ENCODE results near the gene CDH19.

Gene CDH19

GRCh38 chr18:66550366-66550765 lies 53.5 kb downstream of the CDH19 start:
- H3K27me3 ChIP-seq (ENCODE audit: low read depth) = no peaks in the 10 kb centered on the region
- H3K9me3 ChIP-seq = no peaks in the 10 kb centered on the region
- DNase-seq (ENCODE audit: low spot score in 2 of 2) = no peak
- H3K36me3 ChIP-seq (replicated peaks) = no peaks in the 10 kb centered on the region
- H3K4me1 ChIP-seq = no peaks in the 10 kb centered on the region
- H3K4me3 ChIP-seq = no peak overlapping the region
- in situ Hi-C loops (cut with MboI; ENCODE audit: low sequenced_read_pairs) = no loop called here

GRCh38 chr18:66548747-66549146 lies 55.1 kb downstream of the CDH19 start:
- in situ Hi-C loops (cut with MboI; ENCODE audit: low sequenced_read_pairs) = no loop called here
- Histone ChIP-seq H3K4me1 (no peaks in the 10 kb centered on the region), H3K9me3 (no peaks in the 10 kb centered on the region), H3K36me3 (replicated peaks) (no peaks in the 10 kb centered on the region), H3K27me3 (ENCODE audit: low read depth) (no peaks in the 10 kb centered on the region), H3K4me3 (no peak overlapping the region)
- DNase-seq (ENCODE audit: low spot score in 2 of 2) = no peak

DNA sequence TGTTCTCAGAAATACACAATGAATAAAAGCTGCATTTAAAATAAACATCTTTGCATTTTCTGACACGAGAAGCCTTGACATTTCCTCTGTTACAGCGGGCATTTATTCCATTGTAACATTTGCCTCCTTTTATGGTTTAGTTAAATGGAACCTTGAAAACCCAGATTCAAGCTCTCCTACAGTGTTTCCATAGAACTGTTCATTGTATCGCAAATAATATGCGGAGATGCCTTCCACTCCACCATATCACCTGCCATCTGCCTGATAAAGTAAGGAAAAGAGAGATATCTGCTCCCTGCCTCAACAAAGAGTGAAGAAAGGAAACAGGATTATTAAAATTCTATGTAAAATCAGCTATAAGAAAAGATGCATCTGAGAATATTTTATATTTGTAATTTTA lies 69.8 kb downstream of the CDH19 start:
- no peaks in the 10 kb centered on the region for H3K27me3 ChIP-seq (ENCODE audit: low read depth)
- H3K36me3 ChIP-seq (replicated peaks) = no peaks in the 10 kb centered on the region
- in situ Hi-C loops (cut with MboI; ENCODE audit: low sequenced_read_pairs) = no loop called here
- no peak for DNase-seq (ENCODE audit: low spot score in 2 of 2)
- H3K9me3 ChIP-seq = no peaks in the 10 kb centered on the region
- H3K4me3 ChIP-seq = no peak overlapping the region
- no peaks in the 10 kb centered on the region for H3K4me1 ChIP-seq

GRCh38 chr18:66533693-66534092 lies 70.2 kb downstream of the CDH19 start:
- in situ Hi-C loops (cut with MboI; ENCODE audit: low sequenced_read_pairs) = no loop called here
- no peaks in the 10 kb centered on the region for H3K9me3 ChIP-seq
- no peaks in the 10 kb centered on the region for H3K4me1 ChIP-seq
- H3K4me3 ChIP-seq = no peak overlapping the region
- H3K27me3 ChIP-seq (ENCODE audit: low read depth) = no peaks in the 10 kb centered on the region
- no peak for DNase-seq (ENCODE audit: low spot score in 2 of 2)
- no peaks in the 10 kb centered on the region for H3K36me3 ChIP-seq (replicated peaks)

DNA sequence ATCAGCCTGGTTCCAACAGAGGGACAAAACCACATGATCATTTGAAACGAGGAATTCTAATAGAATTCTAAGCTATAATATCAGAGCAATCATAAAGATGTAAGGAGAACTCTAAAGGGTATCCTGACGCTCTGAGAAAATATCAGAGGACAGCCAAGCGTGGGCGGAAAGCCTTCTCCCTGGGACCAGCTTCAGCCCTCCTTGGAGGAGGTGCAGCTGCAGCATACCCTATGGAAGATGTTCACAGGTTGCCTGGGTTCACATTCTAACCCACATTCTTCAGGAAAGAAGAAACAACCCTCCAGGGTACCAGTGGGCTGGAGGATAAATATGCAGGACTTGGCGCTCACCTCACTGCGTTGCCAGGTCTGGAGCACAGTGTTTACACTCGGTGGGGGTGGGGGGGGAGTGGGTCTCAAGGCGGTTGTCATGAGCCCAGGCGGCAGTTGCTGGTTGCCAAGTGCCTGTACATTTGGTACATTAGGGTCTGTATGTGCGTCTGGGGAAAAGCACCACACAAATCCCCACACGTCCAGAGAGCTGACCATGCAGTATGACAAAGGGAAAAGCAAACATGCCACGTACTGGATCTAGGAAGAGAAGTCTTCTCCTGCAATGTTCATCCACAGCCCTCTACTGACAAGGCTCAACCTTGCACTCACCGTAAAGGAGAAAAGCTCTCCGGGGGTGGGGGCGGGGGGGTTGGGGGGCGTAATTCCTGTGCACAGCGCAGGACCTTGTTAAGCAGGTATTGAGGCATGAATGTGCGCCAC lies 80.5 kb downstream of the CDH19 start:
- H3K9me3 ChIP-seq = no peaks in the 10 kb centered on the region
- H3K36me3 ChIP-seq (replicated peaks) = no peaks in the 10 kb centered on the region
- in situ Hi-C loops (cut with MboI; ENCODE audit: low sequenced_read_pairs) = no loop called here
- no peak for DNase-seq (ENCODE audit: low spot score in 2 of 2)
- no peak overlapping the region for H3K4me3 ChIP-seq
- no peaks in the 10 kb centered on the region for H3K27me3 ChIP-seq (ENCODE audit: low read depth)
- no peaks in the 10 kb centered on the region for H3K4me1 ChIP-seq

DNA sequence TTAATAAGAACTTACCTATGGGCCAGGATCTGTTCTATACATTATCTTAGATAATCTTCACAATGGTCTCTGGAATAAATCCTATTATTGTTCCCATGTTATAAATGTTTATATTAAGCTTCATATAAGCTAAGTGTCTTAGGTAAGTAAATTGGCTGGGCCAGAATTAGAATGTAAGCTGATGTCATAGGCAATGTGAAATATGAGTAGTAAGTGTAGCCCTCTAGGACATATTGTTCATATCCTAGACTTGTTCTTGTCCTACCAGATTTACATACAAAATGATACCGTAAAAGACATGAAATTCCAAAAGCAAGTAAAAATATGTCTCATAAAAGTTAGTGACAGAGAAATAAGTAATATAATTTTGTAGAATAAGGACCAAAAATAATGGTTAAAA lies 89.9 kb downstream of the CDH19 start:
- no peak for DNase-seq (ENCODE audit: low spot score in 2 of 2)
- in situ Hi-C loops (cut with MboI; ENCODE audit: low sequenced_read_pairs) = no loop called here
- Histone ChIP-seq H3K9me3 (no peaks in the 10 kb centered on the region), H3K4me1 (peaks cover 4% of the 10 kb centered on the region; the same call in 1 of the 2 replicates), H3K4me3 (no peak overlapping the region), H3K27me3 (ENCODE audit: low read depth) (no peaks in the 10 kb centered on the region), H3K36me3 (replicated peaks) (no peaks in the 10 kb centered on the region)

DNA sequence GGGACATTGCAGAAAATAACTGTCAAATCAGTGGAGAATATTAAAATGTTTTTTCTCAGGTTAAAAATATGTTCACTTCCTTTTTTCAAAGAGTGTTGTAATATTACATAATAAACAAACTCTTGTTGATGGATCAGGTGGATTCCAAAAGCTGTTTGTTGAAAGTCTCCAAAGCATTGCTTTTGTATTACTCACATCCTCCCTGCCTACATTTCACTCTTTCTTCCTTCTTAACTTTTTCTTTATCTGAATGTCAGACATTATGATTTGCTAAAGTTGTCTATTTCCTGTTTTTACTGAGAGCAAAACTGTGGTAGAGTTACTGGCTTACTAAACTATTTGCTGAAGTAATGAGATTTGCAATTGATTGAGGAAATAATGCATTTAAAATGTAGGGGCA lies 92.1 kb downstream of the CDH19 start:
- Histone ChIP-seq H3K36me3 (replicated peaks) (no peaks in the 10 kb centered on the region), H3K9me3 (no peaks in the 10 kb centered on the region), H3K4me1 (peaks cover 4% of the 10 kb centered on the region; the same call in 1 of the 2 replicates), H3K4me3 (no peak overlapping the region), H3K27me3 (ENCODE audit: low read depth) (no peaks in the 10 kb centered on the region)
- in situ Hi-C loops (cut with MboI; ENCODE audit: low sequenced_read_pairs) = no loop called here
- no peak for DNase-seq (ENCODE audit: low spot score in 2 of 2)

- H3K36me3 ChIP-seq (replicated peaks) = no peaks in the 10 kb centered on the region
- no peaks in the 10 kb centered on the region for H3K27me3 ChIP-seq (ENCODE audit: low read depth)
- in situ Hi-C loops (cut with MboI; ENCODE audit: low sequenced_read_pairs) = no loop called here
- H3K4me1 ChIP-seq = peaks cover 4% of the 10 kb centered on the region; the same call in 1 of the 2 replicates
- DNase-seq (ENCODE audit: low spot score in 2 of 2) = no peak
- H3K9me3 ChIP-seq = no peaks in the 10 kb centered on the region
- H3K4me3 ChIP-seq = no peak overlapping the region
Measured at GRCh38 chr18:66511289-66511688, 92.6 kb downstream of the CDH19 start.

DNA sequence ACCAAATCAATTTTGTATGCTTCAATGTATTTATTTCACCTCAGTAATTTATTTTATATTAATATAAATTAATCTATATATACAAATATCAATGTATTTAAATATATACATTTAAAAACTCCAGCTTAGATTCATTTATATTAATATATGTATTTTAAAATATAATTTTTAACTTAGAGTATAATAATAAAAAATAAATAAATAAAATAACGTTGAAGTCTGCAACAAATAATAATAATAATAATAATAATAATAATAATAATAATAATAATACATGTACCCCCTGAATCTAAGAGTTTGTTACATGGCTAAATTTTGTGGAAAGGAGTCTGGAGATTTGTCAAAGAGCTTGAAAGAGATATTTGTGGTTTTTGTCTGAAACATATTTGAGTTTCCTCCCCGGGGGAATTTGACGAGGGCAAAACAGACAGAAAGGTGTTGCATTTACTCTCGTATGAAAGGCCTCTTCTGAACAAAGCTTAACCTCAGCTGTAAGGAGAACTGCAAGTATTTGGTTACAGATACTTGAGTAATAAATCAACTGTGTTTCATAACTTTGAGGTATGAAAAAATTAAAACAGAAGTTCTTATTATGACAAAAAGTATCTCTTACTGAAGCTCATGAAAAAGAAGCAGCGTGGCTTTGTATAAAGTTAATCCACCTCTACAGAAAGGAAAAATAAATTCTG lies 93.4 kb downstream of the CDH19 start:
- in situ Hi-C loops (cut with MboI; ENCODE audit: low sequenced_read_pairs) = no loop called here
- DNase-seq (ENCODE audit: low spot score in 2 of 2) = no peak
- H3K4me1 ChIP-seq = peaks cover 4% of the 10 kb centered on the region; the same call in 1 of the 2 replicates

GRCh38 chr18:66508937-66509336 lies 95.0 kb downstream of the CDH19 start:
- Histone ChIP-seq H3K4me3 (no peak overlapping the region), H3K9me3 (no peaks in the 10 kb centered on the region), H3K4me1 (peaks cover 4% of the 10 kb centered on the region; the same call in 1 of the 2 replicates), H3K36me3 (replicated peaks) (no peaks in the 10 kb centered on the region), H3K27me3 (ENCODE audit: low read depth) (no peaks in the 10 kb centered on the region)
- DNase-seq (ENCODE audit: low spot score in 2 of 2) = no peak
- in situ Hi-C loops (cut with MboI; ENCODE audit: low sequenced_read_pairs) = no loop called here

More for the DNA sequence above, 93.4 kb downstream of the CDH19 start:
- Histone ChIP-seq H3K9me3 (no peaks in the 10 kb centered on the region), H3K36me3 (replicated peaks) (no peaks in the 10 kb centered on the region), H3K27me3 (ENCODE audit: low read depth) (no peaks in the 10 kb centered on the region), H3K4me3 (no peak overlapping the region)

DNA sequence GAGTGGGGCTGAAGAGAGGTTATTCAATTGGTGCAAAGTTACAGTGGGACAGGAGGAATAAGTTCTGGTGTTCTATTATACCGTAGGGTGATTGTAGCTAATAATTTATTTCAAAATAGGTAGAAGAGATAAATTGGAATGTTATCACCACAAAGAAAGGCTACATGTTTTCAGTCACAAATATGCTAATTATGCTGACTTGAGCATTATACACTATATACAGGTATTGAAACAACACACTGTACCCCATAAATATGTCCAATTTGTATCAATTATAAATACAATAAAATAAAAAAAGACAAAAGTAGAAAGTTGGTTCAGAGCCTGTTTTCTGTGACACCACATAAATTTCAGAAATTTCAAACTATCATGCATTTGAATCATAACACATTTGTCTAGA lies 97.7 kb downstream of the CDH19 start:
- in situ Hi-C loops (cut with MboI; ENCODE audit: low sequenced_read_pairs) = no loop called here
- no peaks in the 10 kb centered on the region for H3K27me3 ChIP-seq (ENCODE audit: low read depth)
- DNase-seq (ENCODE audit: low spot score in 2 of 2) = no peak
- H3K4me3 ChIP-seq = no peak overlapping the region
- H3K9me3 ChIP-seq = no peaks in the 10 kb centered on the region
- peaks cover 4% of the 10 kb centered on the region; the same call in 1 of the 2 replicates for H3K4me1 ChIP-seq
- H3K36me3 ChIP-seq (replicated peaks) = no peaks in the 10 kb centered on the region

GRCh38 chr18:66497351-66497750 lies 106.5 kb downstream of the CDH19 start:
- Histone ChIP-seq H3K4me3 (no peak overlapping the region), H3K36me3 (replicated peaks) (no peaks in the 10 kb centered on the region), H3K27me3 (ENCODE audit: low read depth) (no peaks in the 10 kb centered on the region), H3K9me3 (no peaks in the 10 kb centered on the region), H3K4me1 (no peaks in the 10 kb centered on the region; the same call in 1 of the 2 replicates)
- no peak for DNase-seq (ENCODE audit: low spot score in 2 of 2)
- in situ Hi-C loops (cut with MboI; ENCODE audit: low sequenced_read_pairs) = no loop called here

DNA sequence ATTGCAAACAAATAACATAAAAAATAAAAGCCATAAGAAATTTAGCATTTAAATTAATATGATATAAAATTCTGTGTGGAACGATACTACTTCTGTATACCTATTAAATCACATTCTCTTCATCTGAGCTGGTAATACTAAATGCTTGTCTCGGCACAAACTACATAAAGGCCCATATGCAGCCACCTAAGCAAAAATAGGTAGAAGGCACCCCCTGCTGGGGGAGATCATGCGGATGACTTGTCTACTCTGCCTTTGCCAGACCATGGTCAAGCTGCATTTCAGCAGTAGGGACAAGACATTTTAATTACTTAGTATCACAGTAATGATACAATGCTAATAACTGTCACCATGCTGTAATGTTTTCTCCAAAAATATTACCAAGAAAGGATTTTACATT lies 108.0 kb downstream of the CDH19 start:
- no peaks in the 10 kb centered on the region for H3K9me3 ChIP-seq
- H3K4me1 ChIP-seq = no peaks in the 10 kb centered on the region; the same call in 1 of the 2 replicates
- in situ Hi-C loops (cut with MboI; ENCODE audit: low sequenced_read_pairs) = no loop called here
- H3K27me3 ChIP-seq (ENCODE audit: low read depth) = no peaks in the 10 kb centered on the region
- no peak overlapping the region for H3K4me3 ChIP-seq
- peak; percentile 73 to 87 for DNase-seq (ENCODE audit: low spot score in 2 of 2)
- H3K36me3 ChIP-seq (replicated peaks) = no peaks in the 10 kb centered on the region

DNA sequence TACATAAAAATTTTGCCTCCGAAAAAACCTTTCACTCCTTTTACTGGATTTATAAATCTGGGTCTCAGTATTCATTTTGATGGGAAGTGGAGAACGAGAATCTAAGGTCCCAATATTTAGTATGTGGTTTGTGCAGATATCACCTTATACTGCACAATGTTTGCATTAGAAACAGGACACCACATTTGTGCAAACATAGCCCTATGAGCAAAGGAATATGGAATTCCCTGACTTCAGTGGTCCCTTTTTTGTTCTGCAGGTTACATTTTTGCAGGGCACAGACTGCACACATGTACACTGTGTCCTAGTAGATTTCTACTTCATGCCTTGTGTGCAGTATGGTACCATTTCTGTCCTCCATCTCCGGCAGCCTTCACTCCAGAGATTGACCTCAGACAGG lies 130.0 kb downstream of the CDH19 start:
- DNase-seq (ENCODE audit: low spot score in 2 of 2) = no peak
- Histone ChIP-seq H3K4me3 (no peak overlapping the region), H3K36me3 (replicated peaks) (no peaks in the 10 kb centered on the region), H3K9me3 (no peaks in the 10 kb centered on the region), H3K27me3 (ENCODE audit: low read depth) (no peaks in the 10 kb centered on the region), H3K4me1 (no peaks in the 10 kb centered on the region)
- in situ Hi-C loops (cut with MboI; ENCODE audit: low sequenced_read_pairs) = no loop called here
